HG03460 (cell line): ENCODE data around the gene IPO13.

Source experiments
- ATAC-seq: cut with Tn5 transposase; IDR thresholded peaks from one replicate; pipeline ENCODE4 v1.9.1; 2021; ENCODE audit not compliant: unreplicated experiment

IPO13 gene

GRCh38 chr1:43947874-43948437, 1.2 kb downstream of the IPO13 start:
- no peak for ATAC-seq

- no peak for ATAC-seq
Measured at GRCh38 chr1:43949678-43950077, 2.9 kb downstream of the IPO13 start.

DNA sequence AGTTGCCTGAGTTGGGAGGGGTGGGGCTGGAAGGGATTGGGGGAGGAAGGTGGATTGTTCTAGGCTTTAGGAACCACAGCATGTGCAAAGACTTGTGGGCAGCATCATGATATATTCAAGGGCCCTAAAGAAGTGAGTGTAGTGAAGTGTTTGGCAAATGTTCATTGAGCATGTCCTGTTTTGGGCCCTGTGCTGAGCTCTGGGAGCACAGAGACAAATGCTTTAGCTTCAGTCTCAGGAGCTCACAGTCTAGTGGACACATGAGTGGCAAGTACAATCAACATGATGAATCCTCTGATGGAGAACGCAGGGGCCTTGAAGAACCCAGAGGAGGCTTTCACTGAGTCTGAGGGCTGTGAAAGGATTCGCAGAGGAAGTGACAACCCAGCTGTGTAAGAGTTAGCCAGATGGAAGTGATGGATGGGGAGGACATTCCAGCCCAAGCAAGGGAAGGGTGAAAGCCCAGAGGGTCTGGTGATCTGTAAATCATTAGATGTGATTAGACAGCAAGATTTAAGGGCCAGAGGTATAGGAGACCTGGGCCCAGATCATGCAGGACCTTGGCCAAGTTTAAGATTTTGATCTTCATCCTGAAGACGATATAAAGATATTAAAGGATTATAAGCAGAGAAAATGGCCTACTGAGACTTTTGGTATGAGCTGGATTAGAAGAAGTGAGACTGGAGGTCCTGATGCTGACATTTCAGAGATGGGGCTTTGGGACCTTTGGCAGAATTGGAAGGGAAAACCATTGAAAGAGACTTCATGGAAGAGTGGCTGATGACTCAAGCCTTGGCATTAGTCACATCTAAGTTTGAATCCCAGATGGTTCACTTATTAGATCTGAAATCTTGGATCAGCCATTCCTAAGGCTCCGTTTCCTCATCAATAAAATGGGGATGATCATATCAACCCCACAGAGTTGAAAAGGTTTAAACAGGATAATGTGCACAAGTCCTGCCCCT, 4.6 kb downstream of the IPO13 start:
- no peak for ATAC-seq

DNA sequence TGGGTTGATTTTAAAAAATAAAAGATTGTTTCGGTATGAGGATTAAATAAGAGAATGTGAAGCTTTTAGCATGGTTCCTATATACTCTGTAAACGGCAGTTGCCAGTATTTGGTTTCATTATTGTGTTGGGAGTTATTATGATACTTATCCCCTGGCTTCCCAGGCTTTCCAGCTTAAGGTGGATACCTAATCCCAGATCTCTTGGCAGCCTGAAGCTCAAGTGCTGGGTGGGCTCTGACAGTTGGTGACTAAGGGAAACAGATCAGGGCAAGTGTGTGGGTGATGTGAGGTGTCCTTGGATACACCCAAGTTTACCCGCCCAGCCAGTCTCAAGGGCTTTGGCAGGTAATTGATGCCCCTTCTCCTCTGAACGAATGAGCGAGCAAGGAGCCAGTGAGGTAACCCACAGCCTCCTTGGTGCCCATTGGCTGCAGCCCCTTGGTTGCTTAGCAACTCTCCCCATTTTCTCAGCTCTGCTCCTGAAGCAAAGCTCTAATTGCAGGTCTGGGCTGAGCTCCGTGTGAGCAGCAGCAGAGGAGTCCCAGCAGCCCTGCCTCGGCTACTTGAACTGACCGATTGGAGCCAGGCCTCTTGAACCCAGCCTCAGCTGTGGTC, 6.1 kb downstream of the IPO13 start:
- no peak for ATAC-seq

DNA sequence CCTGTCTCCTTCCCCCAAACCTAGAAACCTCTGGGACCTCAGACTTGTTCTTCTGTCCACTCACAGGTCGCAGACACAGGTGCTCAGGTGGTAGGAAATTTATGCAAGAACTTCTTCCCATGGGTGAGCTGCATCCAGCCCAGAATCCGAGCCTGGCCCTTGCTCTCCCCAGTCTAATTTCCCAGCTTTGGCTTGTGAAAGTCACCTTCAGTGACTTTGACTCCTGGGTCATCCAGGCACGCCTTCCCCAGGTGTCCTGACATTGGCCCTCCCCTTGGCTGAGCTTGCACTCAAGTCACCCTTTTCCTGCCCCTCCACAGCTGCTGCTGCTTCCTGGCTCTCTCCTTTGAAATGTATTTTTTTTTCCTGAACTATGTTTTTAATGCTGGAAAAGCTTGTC, 6.6 kb downstream of the IPO13 start:
- no peak for ATAC-seq

- no peak for ATAC-seq
Measured at GRCh38 chr1:43954036-43954435, 7.3 kb downstream of the IPO13 start.

DNA sequence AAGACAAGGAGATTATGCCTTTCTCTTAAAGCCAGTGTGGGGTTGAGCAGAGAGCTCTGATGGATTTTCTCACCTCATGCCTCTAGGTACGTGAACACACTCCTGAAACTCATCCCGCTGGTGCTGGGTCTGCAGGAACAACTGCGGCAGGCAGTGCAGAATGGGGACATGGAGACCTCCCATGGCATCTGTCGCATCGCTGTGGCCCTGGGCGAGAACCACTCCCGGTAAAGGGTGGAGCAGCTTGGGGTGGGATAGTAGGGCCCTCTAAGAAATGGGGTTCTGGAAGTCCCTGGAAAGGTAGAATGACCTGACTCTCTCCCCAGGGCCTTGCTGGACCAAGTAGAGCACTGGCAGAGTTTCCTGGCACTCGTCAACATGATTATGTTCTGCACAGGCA, 9.5 kb downstream of the IPO13 start:
- ATAC-seq, result no peak

DNA sequence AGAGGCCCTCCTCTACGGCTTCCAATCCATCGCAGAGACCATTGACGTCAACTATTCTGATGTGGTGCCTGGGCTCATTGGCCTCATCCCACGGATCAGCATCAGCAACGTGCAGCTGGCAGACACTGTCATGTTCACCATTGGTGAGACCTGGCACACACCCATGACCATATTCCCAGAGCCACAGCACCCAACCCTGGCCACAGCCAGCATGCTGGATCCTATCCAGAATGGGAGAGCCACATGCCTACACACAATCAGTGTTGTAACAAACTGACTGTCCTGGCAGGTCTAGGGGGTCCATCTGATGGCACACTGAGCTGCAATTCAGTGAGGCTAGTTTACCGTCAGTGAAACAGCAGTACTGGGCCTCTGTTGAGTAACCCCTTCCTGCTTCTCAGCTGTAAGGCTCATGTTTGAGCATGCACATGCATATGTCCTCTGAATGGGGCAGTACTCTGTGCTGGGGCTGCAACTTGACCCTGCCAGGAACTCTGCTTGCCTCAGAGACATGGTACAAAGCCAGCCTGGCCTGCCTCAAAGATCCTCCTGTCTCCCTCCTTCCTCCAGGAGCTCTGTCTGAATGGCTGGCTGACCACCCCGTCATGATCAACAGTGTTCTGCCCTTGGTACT, 10.8 kb downstream of the IPO13 start:
- no peak for ATAC-seq

DNA sequence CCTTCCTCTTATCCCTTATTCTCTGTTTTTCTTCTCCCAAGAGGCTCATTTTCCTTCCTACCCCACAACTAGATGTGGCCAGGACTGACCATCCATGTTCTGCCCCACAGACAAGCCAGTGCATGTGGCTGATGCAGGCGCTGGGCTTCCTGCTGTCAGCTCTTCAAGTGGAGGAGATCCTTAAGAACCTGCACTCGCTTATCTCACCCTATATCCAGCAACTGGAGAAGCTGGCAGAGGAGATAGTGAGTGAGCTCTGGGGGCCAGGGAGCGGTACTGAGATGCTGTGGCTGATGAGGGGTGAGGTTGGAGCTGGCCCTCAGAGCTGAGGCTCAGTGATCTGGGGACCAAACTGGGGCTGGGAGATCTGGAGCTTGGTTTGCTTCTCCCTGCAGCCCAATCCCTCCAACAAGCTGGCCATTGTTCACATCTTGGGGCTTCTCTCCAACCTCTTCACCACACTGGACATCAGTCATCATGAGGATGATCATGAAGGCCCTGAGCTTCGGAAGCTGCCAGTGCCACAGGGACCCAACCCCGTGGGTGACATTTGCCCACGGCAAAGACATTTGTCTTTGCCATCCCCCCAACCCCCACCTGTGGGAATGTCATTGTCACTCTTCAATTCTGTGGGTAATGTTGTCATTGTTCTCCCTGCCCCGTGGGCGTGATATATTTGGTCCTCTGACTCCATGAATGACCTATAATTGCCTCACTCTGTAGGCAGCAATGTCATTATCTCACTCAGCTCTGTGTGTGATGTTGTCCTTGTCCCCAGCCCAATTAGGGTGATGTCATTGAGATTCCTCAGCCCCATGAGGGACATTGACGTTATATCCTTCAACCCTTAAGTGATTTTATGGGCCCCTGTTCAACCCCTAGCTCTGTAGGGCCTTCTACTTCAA, 11.9 kb downstream of the IPO13 start:
- ATAC-seq, result no peak

DNA sequence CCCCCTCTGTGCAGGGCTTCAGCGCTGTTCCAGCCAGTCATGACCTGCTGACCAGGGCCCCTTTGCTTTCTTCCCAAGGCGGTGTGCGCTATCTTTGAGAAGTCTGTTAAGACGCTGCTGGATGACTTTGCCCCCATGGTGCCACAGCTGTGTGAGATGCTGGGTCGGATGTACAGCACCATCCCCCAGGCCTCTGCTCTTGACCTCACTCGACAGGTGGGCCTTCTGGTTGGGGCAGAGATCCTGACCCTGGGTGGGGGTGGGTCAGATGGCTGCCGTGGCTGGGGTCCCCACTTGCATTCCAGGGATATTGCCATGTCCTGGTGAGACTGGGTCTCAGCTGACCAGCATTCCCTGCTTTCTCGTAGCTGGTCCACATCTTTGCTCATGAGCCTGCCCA, 14.0 kb downstream of the IPO13 start:
- no peak for ATAC-seq

GRCh38 chr1:43961692-43962091, 14.9 kb downstream of the IPO13 start:
- no peak for ATAC-seq

- ATAC-seq, result no peak
Measured at GRCh38 chr1:43962324-43962723, 15.6 kb downstream of the IPO13 start.

DNA sequence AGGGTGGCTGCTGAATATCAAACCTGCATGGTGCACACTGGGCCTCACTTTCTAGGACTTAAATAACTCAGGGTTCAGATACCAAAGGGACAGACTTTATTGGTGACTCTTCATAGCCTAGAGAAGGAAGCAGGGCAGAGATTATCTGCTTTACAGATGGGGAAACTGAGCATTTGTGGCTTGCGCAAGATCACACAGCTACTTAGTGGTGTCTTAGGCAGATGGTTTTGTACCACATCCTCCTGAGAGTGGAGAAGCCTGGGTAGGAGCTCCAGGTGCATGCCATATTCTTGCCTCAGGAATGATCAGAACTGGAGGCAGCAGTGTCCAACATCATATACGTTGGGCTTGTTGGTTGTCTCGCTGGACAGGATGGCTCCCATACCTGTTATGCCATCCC, 16.3 kb downstream of the IPO13 start:
- ATAC-seq, result no peak

DNA sequence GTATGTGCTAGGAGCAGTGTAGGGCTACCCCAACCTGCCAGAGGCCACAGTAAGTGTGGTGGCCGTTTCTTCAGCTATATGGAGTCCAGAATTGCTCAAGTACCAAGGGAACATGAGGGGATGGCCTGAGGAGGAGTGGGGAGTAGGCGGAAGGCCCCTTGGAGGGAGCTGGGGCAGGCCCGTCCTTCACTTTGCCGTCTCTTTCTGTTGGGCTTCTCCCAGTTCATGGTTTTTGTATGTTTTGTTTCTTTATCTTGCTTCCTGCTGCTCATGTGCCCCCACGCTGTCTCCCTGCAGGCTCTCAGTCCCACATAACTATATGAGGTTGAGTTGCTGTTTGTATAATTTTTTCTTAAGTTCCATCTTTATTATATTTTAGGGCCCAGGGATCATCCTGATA, 17.1 kb downstream of the IPO13 start:
- ATAC-seq, result no peak

GRCh38 chr1:43965316-43965715, 18.6 kb downstream of the IPO13 start:
- no peak for ATAC-seq

DNA sequence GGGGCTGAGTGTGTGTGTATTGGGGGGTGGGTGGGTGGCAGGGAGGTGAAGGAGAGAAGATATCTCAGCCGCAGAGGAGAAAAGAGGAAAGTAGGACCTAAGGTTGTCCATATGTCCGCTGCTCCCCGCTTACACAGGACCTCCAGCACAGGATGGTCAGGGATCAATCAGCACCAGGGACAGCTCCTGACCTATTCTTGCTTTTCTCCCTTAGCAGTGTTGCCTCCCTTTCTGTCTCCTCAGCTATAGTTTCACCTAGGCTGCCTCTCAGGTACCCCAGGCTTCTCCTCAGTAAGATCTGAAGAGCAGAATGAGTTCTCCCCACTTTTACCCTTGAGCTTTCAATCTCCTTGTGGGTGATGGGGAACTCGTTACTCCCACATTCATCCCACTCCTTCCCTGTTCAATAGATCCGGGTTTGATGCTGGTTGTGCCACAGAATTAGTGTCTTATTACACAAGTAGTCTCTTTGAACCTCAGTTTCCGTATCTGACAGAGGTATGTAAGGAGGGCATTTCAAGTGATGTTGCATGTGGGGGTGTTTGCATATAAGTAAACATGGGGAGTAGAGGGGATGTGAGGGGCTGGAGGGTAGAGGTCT, 21.7 kb downstream of the IPO13 start:
- no peak for ATAC-seq

DNA sequence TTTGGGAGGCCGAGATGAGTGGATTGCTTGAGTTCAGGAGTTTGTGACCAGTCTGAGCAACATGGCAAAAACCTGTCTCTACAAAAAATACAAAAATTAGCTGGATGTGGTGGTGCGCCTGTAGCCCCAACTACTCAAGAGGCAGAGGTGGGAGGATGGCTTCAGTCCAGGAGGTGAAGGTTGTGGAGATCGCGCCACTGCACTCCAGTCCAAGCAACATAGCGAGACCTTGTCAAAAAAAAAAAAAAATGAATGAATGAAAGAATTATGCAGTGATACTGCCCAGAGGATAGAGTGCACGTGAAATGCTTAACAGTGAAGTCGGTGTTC, 22.6 kb downstream of the IPO13 start:
- no peak for ATAC-seq

DNA sequence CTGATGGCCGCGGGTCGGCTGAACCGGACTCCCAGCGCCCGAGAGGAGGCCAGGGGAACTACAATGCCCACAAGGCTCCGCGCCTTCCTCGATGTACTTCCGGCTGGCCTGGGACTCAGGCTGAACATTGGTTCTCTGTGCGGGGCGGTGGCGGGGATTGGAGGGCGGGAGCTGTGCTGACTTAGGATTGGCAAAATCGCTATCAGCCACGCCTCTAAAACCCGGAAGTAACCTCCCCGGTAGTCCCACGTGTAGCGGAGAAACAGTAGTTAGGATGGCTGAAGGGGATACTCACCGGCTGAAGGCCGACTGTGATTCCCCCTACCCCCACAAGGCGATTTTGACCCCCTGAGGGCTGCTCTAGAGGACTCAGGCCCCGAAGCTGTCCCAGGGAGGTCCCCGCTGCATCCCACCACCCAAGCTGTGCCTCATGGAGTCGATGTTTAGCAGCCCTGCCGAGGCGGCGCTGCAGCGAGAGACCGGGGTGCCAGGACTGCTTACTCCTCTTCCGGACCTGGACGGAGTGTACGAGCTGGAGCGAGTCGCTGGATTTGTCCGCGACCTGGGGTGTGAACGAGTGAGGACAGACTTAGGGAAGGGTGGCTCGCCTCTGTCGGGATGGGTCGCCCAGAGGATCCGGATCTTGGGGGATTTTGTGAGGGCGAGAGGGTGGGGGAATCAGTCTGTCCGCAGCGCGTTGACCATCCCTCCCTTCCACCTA, 23.2 kb downstream of the IPO13 start, which contains the start of gene DPH2:
TSS of gene DPH2 (plus strand) at position 265 of the 721 bp plus-strand sequence. CDS start at position 431, 166 bp downstream.
- peak; percentile 68 for ATAC-seq

- no peak for ATAC-seq
Measured at GRCh38 chr1:43970502-43970901, 23.8 kb downstream of the IPO13 start.

- ATAC-seq, result no peak
Measured at GRCh38 chr1:43970911-43971310, 24.2 kb downstream of the IPO13 start.
